ENCODE results near the gene PRRG1.

The PRRG1 gene

DNA sequence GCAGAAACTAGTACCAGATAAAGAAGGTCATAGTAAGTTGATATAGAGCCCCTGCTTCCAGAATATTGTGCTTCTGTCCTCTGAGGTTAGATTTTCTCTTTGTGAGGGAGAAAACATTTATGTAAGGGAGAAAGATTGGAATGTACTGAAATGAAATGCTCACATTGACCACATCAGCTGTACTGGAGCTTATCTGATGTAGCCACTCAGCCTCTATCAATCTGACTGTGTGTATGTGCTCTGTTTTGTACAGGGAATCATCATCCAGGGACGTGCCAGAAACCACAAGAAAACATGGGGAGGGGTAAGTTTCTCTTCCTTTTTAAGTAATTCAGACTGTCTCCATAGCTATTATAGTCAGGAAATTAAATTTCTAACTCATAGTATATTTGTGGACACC lies 56.8 kb downstream of the PRRG1 start:
- TF ChIP-seq, protein P1, sequence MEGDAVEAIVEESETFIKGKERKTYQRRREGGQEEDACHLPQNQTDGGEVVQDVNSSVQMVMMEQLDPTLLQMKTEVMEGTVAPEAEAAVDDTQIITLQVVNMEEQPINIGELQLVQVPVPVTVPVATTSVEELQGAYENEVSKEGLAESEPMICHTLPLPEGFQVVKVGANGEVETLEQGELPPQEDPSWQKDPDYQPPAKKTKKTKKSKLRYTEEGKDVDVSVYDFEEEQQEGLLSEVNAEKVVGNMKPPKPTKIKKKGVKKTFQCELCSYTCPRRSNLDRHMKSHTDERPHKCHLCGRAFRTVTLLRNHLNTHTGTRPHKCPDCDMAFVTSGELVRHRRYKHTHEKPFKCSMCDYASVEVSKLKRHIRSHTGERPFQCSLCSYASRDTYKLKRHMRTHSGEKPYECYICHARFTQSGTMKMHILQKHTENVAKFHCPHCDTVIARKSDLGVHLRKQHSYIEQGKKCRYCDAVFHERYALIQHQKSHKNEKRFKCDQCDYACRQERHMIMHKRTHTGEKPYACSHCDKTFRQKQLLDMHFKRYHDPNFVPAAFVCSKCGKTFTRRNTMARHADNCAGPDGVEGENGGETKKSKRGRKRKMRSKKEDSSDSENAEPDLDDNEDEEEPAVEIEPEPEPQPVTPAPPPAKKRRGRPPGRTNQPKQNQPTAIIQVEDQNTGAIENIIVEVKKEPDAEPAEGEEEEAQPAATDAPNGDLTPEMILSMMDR (IDR thresholded peaks at IDR 0.05; ENCODE audit: low read depth, low read length) = no peak
- TF ChIP-seq POLR2A (IDR thresholded peaks at IDR 0.05; ENCODE audit: extremely low read depth, insufficient read length) = no peak
- TF ChIP-seq, protein P2, sequence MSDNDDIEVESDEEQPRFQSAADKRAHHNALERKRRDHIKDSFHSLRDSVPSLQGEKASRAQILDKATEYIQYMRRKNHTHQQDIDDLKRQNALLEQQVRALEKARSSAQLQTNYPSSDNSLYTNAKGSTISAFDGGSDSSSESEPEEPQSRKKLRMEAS (IDR thresholded peaks at IDR 0.05; ENCODE audit: low read depth, low read length) = no peak
- no peak for TF ChIP-seq MYC (IDR thresholded peaks at IDR 0.05; ENCODE audit: low read depth, low read length)
- no peak for DNase-seq (ENCODE audit: low read depth)
- H3K4me3 ChIP-seq (ENCODE audit: low read depth, low read length) = no peak overlapping the region

DNA sequence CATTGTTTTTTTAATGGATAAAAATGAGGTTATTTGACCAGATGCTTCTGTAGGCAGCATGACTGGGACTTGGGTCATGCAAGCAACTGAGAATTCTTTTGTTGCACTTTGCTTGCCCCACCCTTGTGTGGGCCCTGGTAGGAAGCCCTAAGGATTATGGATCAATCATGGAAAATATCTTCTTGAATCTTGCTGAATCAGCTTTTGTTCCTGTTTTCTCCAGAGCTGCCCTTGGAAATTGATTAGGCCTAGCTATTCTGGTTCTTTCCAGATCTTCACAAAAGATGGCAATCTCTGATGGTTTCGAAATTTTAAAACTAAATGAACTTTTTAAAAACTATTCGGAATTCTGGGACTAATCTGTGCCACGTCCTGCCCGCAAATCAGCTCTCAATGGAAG lies 58.6 kb downstream of the PRRG1 start:
- DNase-seq (ENCODE audit: low read depth) = no peak
- H3K4me3 ChIP-seq (ENCODE audit: low read depth, low read length) = no peak overlapping the region

DNA sequence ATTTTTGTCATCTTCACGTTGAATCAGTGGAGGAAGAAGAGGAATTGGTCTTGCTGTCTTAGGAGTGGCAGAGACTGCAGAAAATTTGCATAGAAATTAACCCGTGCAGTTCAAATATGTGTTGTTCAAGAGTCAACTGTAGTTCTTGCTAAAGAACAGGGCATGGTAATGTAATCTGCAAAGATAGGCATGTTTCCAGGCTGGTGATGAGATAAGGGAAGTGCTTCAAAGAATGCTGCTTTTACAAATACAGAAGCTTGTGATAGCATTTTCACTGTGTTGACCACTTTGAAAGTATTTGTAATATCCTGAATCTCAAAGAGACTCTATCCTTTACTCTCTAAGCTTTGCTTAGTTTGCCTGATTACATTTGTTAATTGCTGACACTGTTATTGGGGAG lies 60.1 kb downstream of the PRRG1 start:
- DNase-seq (ENCODE audit: low read depth) = no peak
- TF ChIP-seq, protein P1 (IDR thresholded peaks at IDR 0.05; ENCODE audit: low read depth, low read length) = no peak
- TF ChIP-seq, protein P2 (IDR thresholded peaks at IDR 0.05; ENCODE audit: low read depth, low read length) = no peak
- TF ChIP-seq MYC (IDR thresholded peaks at IDR 0.05; ENCODE audit: low read depth, low read length) (no peak), POLR2A (IDR thresholded peaks at IDR 0.05; ENCODE audit: extremely low read depth, insufficient read length) (no peak)
- no peak overlapping the region for H3K4me3 ChIP-seq (ENCODE audit: low read depth, low read length)

More for the DNA sequence above, 58.6 kb downstream of the PRRG1 start:
- TF ChIP-seq, protein P2 (IDR thresholded peaks at IDR 0.05; ENCODE audit: low read depth, low read length) = no peak
- TF ChIP-seq, protein P1 (IDR thresholded peaks at IDR 0.05; ENCODE audit: low read depth, low read length) = no peak
- no peak for TF ChIP-seq POLR2A (IDR thresholded peaks at IDR 0.05; ENCODE audit: extremely low read depth, insufficient read length)
- TF ChIP-seq MYC (IDR thresholded peaks at IDR 0.05; ENCODE audit: low read depth, low read length) = no peak

DNA sequence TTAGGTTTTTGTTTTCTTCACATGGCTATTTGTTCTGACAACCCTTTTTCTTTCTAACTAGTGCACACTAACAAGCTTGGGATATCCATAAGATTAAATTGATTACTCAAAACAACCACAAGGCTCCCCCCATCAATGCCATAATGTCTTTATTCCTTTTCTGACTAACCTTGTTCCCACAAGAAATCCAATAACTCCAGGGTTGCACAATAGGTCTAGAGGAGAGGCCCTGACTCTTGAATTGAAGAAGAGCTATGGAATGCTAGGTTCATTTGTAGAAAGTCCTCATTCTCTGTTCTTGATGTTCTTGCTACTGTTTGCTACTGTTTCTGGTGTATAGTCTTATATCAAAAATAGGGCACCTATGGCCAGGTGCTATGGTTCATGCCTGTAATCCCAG lies 71.0 kb downstream of the PRRG1 start:
- no peak overlapping the region for H3K4me3 ChIP-seq (ENCODE audit: low read depth, low read length)
- no peak for DNase-seq (ENCODE audit: low read depth)
- no peak for TF ChIP-seq MYC (IDR thresholded peaks at IDR 0.05; ENCODE audit: low read depth, low read length)
- no peak for TF ChIP-seq POLR2A (IDR thresholded peaks at IDR 0.05; ENCODE audit: extremely low read depth, insufficient read length)
- TF ChIP-seq, protein P1 (IDR thresholded peaks at IDR 0.05; ENCODE audit: low read depth, low read length) = no peak
- TF ChIP-seq, protein P2 (IDR thresholded peaks at IDR 0.05; ENCODE audit: low read depth, low read length) = no peak

DNA sequence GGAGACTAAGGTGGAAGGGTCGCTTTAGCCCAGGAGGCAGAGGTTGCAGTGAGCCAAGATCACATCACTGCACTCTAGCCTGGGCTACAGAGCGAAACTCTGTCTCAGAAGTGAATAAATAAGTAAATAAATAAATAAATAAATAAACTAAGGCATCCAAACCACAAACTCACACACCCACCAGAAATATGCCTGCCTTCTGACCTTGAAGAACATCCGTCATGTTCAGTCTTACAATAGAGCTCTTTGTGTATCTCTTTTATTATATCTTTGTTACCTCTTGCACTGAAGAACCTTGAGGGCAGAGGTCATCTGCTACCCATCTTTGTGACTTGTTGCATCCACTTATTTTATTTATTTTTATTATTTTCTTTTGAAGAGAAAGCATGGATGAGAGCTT lies 71.6 kb downstream of the PRRG1 start:
- H3K4me3 ChIP-seq (ENCODE audit: low read depth, low read length) = no peak overlapping the region
- no peak for DNase-seq (ENCODE audit: low read depth)
- no peak for TF ChIP-seq MYC (IDR thresholded peaks at IDR 0.05; ENCODE audit: low read depth, low read length)
- no peak for TF ChIP-seq POLR2A (IDR thresholded peaks at IDR 0.05; ENCODE audit: extremely low read depth, insufficient read length)
- TF ChIP-seq, protein P2 (IDR thresholded peaks at IDR 0.05; ENCODE audit: low read depth, low read length) = no peak
- TF ChIP-seq, protein P1 (IDR thresholded peaks at IDR 0.05; ENCODE audit: low read depth, low read length) = no peak

All from NB4 (cell line).